Purkinje cell (primary cell): ENCODE results near the gene KRTAP27-1. TPM values are rescaled to one million over a fixed set of nuclear protein-coding genes. Genes with fewer than 3 reads are reported as not detected.

Experiments used
- polyA plus RNA-seq: library from polyadenylated mRNA; unstranded; fragments of >200 nt; fragmentation: Nextera tagmentation; gene quantifications from 2 replicates; pipeline ENCODE4 v1.2.1, GENCODE V29; 2014

The KRTAP27-1 gene
- polyA plus RNA-seq, result not detected in 2 replicates

GRCh38 chr21:30337276-30337744, at the start of gene KRTAP27-1:
Gene KRTAP27-1 (minus strand): TSS chr21:30337694. CDS start chr21:30337668, 26 bp downstream.

GRCh38 chr21:30372139-30372770, 34.8 kb upstream of the KRTAP27-1 start, which contains the start of gene KRTAP13-2:
Gene KRTAP13-2 (minus strand): TSS chr21:30372271. CDS start chr21:30372213, 58 bp downstream.

GRCh38 chr21:30348506-30348905, 11.0 kb upstream of the KRTAP27-1 start, which contains the start of gene KRTAP23-1:
Gene KRTAP23-1 (minus strand): TSS chr21:30348606. CDS start chr21:30348606, 0 bp downstream.

GRCh38 chr21:30320215-30320614, 17.3 kb downstream of the KRTAP27-1 start, which contains the start of gene KRTAP26-1:
Gene KRTAP26-1 (minus strand): TSS chr21:30320315. CDS start chr21:30320035, 280 bp downstream.

GRCh38 chr21:30289215-30289614, 48.3 kb downstream of the KRTAP27-1 start, which contains the start of gene KRTAP25-1:
Gene KRTAP25-1 (minus strand): TSS chr21:30289514. CDS start chr21:30289490, 24 bp downstream.

Other genes starting within 250 kb of the KRTAP27-1 start
- gene CLDN17, start 170.9 kb downstream of the KRTAP27-1 start, polyA plus RNA-seq, result not detected in 2 replicates
- not detected in 2 replicates for gene CLDN8, start 121.6 kb downstream of the KRTAP27-1 start, polyA plus RNA-seq
- not detected in 2 replicates for gene KRTAP24-1, start 54.7 kb downstream of the KRTAP27-1 start, polyA plus RNA-seq
- gene KRTAP25-1, start 48.2 kb downstream of the KRTAP27-1 start, polyA plus RNA-seq, result not detected in 2 replicates
- not detected in 2 replicates for gene KRTAP26-1, start 17.4 kb downstream of the KRTAP27-1 start, polyA plus RNA-seq
- gene KRTAP23-1, start 10.9 kb upstream of the KRTAP27-1 start, polyA plus RNA-seq, result not detected in 2 replicates
- not detected in 2 replicates for gene KRTAP13-2, start 34.6 kb upstream of the KRTAP27-1 start, polyA plus RNA-seq
- gene KRTAP13-1, start 58.3 kb upstream of the KRTAP27-1 start, polyA plus RNA-seq, result not detected in 2 replicates
- not detected in 2 replicates for gene KRTAP13-3, start 88.2 kb upstream of the KRTAP27-1 start, polyA plus RNA-seq
- not detected in 2 replicates for gene KRTAP13-4, start 92.5 kb upstream of the KRTAP27-1 start, polyA plus RNA-seq
- not detected in 2 replicates for gene KRTAP15-1, start 102.6 kb upstream of the KRTAP27-1 start, polyA plus RNA-seq
- gene KRTAP19-1, start 142.7 kb upstream of the KRTAP27-1 start, polyA plus RNA-seq, result not detected in 2 replicates
- not detected in 2 replicates for gene KRTAP19-2, start 149.7 kb upstream of the KRTAP27-1 start, polyA plus RNA-seq
- not detected in 2 replicates for gene KRTAP19-3, start 154.3 kb upstream of the KRTAP27-1 start, polyA plus RNA-seq
- not detected in 2 replicates for gene KRTAP19-4, start 159.5 kb upstream of the KRTAP27-1 start, polyA plus RNA-seq
- gene KRTAP19-5, start 164.4 kb upstream of the KRTAP27-1 start, polyA plus RNA-seq, result not detected in 2 replicates
- not detected in 2 replicates for gene KRTAP19-6, start 204.2 kb upstream of the KRTAP27-1 start, polyA plus RNA-seq
- gene KRTAP19-7, start 223.6 kb upstream of the KRTAP27-1 start, polyA plus RNA-seq, result not detected in 2 replicates